Breast epithelium (tissue), 3 donors: Measurements from ENCODE around the gene ANKRD6.

Experiments
- POLR2A ChIP-seq: fragments of 450-650 bp; IDR thresholded peaks from one replicate; pipeline ENCODE4 v1.6.1; 2016; ENCODE audit warnings: antibody characterized with exemption, mild to moderate bottlenecking, moderate library complexity
- TF ChIP-seq, protein P1 (sequence below), 3 donors: fragments of 450-650 bp; IDR thresholded peaks; one replicate each; pipeline ENCODE4 v1.5.1; 2016 to 2017; ENCODE audit warnings: antibody characterized with exemption in 3 of 3, mild to moderate bottlenecking in 3 of 3, moderate library complexity in 3 of 3

DNA sequence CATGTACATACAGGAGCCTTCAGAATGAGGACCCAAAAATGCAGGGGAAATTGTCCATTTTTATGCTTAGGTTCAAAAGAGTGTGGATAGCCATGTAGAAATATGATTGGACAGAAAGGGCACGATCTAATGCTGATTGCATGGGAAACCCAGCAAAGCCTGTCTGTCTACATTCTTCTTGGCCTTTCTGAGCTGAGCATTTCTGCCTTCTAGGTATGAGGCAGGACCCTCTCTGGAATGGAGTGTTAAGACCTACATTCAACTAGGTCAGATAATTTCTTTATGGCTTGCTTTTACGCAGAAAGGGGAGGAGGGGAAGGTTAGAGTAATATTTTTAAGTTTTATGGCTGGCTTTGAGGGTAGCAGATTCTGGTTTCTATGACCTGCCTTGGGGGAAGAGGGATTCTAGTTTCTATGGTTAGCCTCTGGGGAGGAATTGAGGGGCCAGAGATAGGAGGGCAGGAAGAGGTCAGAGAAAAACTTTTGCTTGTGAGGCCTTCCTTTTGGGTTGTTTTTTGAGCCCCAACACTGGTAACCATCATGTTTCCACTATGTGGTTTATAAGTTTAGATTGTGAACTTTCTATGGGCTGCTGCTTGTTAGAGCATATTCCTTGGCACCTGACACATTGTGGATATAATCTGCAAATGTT is 142.1 kb downstream of the ANKRD6 start:
- TF ChIP-seq, protein P1, sequence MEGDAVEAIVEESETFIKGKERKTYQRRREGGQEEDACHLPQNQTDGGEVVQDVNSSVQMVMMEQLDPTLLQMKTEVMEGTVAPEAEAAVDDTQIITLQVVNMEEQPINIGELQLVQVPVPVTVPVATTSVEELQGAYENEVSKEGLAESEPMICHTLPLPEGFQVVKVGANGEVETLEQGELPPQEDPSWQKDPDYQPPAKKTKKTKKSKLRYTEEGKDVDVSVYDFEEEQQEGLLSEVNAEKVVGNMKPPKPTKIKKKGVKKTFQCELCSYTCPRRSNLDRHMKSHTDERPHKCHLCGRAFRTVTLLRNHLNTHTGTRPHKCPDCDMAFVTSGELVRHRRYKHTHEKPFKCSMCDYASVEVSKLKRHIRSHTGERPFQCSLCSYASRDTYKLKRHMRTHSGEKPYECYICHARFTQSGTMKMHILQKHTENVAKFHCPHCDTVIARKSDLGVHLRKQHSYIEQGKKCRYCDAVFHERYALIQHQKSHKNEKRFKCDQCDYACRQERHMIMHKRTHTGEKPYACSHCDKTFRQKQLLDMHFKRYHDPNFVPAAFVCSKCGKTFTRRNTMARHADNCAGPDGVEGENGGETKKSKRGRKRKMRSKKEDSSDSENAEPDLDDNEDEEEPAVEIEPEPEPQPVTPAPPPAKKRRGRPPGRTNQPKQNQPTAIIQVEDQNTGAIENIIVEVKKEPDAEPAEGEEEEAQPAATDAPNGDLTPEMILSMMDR (IDR thresholded peaks at IDR 0.05) = no peak
- TF ChIP-seq POLR2A = no peak
